ENCODE data around the gene ADAMTS18. TPM values are rescaled to one million over a fixed set of nuclear protein-coding genes. Genes with fewer than 3 reads are reported as not detected.

ADAMTS18 gene
- total RNA-seq, 1 experiment from 2014 or later = not detected

DNA sequence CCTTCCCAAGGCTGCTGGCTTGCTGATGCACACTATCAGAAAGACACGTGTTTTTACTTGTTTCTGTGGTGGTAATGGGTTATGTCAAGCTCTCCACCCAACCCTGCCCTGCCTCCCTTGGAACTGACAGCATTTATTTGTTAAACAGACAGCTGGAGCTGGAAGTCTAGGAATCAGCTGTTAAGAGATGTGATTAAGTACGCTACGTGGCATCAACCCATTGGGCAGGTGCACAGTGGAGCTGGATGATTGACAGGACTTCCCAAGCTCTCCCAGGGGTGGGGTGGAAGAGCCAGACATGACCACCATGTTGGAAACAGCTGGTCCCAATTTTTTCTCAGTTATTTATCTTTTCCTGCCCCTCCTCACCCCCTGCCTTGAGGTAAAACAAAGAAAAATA is 49.4 kb downstream of the ADAMTS18 start:
- Histone ChIP-seq H3K9me2 (ENCODE audit: insufficient read depth) (no peaks in the 10 kb centered on the region), H3K27me3 (ENCODE audit: insufficient read depth, low read depth) (peaks cover 33% of the 10 kb centered on the region), H4K20me1 (ENCODE audit: insufficient read depth) (no peaks in the 10 kb centered on the region), H3F3A (ENCODE audit: insufficient read depth, low read depth) (no peaks in the 10 kb centered on the region), H3K9me3 (ENCODE audit: insufficient read depth, low read depth) (no peaks in the 10 kb centered on the region), H3K4me2 (no peak overlapping the region), H3K4me1 (replicated peaks; ENCODE audit: insufficient read depth) (peaks cover 13% of the 10 kb centered on the region), H3K4me3 (no peak overlapping the region), H3K27ac (no peak overlapping the region), H2AFZ (no peak overlapping the region), H3K79me2 (ENCODE audit: low read depth) (no peaks in the 10 kb centered on the region), H3K36me3 (ENCODE audit: low read depth) (no peaks in the 10 kb centered on the region)
- intact Hi-C loops (cut with micrococcal nuclease; ENCODE audit: unreplicated experiment) = no loop called here
- no TSS peak for BruUV-seq (replicated peaks)
- ChIA-PET CTCF (no interaction called here), POLR2A (ENCODE audit: unreplicated experiment) (no interaction called here)
- TF ChIP-seq EZH2 (IDR thresholded peaks at IDR 0.05; ENCODE audit: low read depth) = no peak
- no peak for DNase-seq

DNA sequence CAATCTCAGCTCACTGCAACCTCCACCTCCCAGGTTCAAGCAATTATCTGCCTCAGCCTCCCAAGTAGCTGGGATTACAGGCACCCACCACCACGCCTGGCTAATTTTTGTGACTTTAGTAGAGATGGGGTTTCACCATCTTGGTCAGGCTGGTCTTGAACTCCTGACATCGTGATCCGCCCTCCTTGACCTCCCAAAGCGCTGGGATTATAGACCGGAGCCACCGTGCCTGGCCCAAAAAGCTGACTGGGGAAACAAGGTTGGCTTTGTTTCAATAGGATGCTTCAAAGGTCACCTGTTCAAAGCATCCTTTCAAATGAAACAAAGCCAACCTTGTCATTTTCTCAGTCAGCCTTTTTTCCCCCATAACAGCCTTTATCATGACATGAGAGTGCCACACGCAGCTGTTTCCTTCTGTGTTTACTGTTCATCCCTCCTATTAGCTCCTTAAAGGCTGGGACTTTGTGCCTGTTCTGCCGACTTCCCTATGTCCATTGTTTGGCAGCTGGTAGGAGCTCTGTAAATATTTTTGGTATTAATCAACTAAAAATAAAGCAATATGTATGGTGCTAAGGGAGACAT is 51.1 kb downstream of the ADAMTS18 start:
- Histone ChIP-seq H3K79me2 (ENCODE audit: low read depth) (no peaks in the 10 kb centered on the region), H3K27ac (no peak overlapping the region), H4K20me1 (ENCODE audit: insufficient read depth) (no peaks in the 10 kb centered on the region), H3K9me2 (ENCODE audit: insufficient read depth) (no peaks in the 10 kb centered on the region), H3K9me3 (ENCODE audit: insufficient read depth, low read depth) (no peaks in the 10 kb centered on the region), H3K36me3 (ENCODE audit: low read depth) (no peaks in the 10 kb centered on the region), H3K4me2 (no peak overlapping the region), H3F3A (ENCODE audit: insufficient read depth, low read depth) (no peaks in the 10 kb centered on the region), H2AFZ (no peak overlapping the region), H3K4me1 (replicated peaks; ENCODE audit: insufficient read depth) (peaks cover 13% of the 10 kb centered on the region), H3K27me3 (ENCODE audit: insufficient read depth, low read depth) (peaks cover 29% of the 10 kb centered on the region), H3K4me3 (no peak overlapping the region)
- ChIA-PET POLR2A (ENCODE audit: unreplicated experiment) (interaction anchor here (0.6 kb wide), 1 partner anchor 85 kb away, joined by 3 read pairs; no protein-coding TSS in a partner anchor), CTCF (no interaction called here)
- no peak for DNase-seq
- TF ChIP-seq, protein P1, sequence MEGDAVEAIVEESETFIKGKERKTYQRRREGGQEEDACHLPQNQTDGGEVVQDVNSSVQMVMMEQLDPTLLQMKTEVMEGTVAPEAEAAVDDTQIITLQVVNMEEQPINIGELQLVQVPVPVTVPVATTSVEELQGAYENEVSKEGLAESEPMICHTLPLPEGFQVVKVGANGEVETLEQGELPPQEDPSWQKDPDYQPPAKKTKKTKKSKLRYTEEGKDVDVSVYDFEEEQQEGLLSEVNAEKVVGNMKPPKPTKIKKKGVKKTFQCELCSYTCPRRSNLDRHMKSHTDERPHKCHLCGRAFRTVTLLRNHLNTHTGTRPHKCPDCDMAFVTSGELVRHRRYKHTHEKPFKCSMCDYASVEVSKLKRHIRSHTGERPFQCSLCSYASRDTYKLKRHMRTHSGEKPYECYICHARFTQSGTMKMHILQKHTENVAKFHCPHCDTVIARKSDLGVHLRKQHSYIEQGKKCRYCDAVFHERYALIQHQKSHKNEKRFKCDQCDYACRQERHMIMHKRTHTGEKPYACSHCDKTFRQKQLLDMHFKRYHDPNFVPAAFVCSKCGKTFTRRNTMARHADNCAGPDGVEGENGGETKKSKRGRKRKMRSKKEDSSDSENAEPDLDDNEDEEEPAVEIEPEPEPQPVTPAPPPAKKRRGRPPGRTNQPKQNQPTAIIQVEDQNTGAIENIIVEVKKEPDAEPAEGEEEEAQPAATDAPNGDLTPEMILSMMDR (conservative IDR thresholded peaks at IDR 0.05) = no peak
- no peak for TF ChIP-seq EZH2 (IDR thresholded peaks at IDR 0.05; ENCODE audit: low read depth)
- no TSS peak for BruUV-seq (replicated peaks)
- intact Hi-C loops (cut with micrococcal nuclease; ENCODE audit: unreplicated experiment) = no loop called here

DNA sequence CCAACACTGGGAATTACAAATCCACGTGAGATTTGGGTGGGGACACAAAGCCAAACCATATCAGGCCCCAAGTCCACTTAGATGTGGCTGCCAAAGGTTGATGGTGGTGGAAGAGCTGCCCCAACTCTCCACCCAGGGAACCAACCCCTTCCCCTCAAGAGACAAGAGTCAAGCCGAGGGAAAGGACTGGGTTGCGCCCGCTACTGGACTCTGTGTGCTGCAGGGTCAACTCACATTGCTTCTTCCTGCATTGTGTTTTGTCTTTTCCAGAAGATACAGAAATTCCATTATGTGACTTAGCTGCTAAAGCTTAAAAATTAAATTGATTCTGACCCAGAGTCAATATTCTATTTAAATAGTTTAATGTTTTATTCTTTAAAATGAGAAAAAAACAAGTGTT is 58.5 kb downstream of the ADAMTS18 start:
- BruUV-seq (replicated peaks) = no TSS peak
- CTCF ChIA-PET = no interaction called here
- no peak for DNase-seq
- TF ChIP-seq, protein P1 (conservative IDR thresholded peaks at IDR 0.05) = peak; percentile 35; the same call in 1 of the 2 replicates
- no peak for TF ChIP-seq EZH2 (IDR thresholded peaks at IDR 0.05; ENCODE audit: low read depth)
- Histone ChIP-seq H3K4me2 (no peak overlapping the region), H3K9me3 (ENCODE audit: insufficient read depth, low read depth) (no peaks in the 10 kb centered on the region), H3K4me1 (replicated peaks; ENCODE audit: insufficient read depth) (peaks cover 19% of the 10 kb centered on the region), H3K27ac (no peak overlapping the region), H2AFZ (no peak overlapping the region), H4K20me1 (ENCODE audit: insufficient read depth) (no peaks in the 10 kb centered on the region), H3K79me2 (ENCODE audit: low read depth) (no peaks in the 10 kb centered on the region), H3K4me3 (no peak overlapping the region), H3K27me3 (ENCODE audit: insufficient read depth, low read depth) (0 out of 2 replicates have a peak, but pooled peaks cover 4% of the 10 kb centered on the region), H3K36me3 (ENCODE audit: low read depth) (no peaks in the 10 kb centered on the region), H3F3A (ENCODE audit: insufficient read depth, low read depth) (peaks cover 7% of the 10 kb centered on the region; the same call in 1 of the 2 replicates), H3K9me2 (ENCODE audit: insufficient read depth) (no peaks in the 10 kb centered on the region)
- intact Hi-C loops (cut with micrococcal nuclease; ENCODE audit: unreplicated experiment) = no loop called here
- POLR2A ChIA-PET (ENCODE audit: unreplicated experiment) = no interaction called here

DNA sequence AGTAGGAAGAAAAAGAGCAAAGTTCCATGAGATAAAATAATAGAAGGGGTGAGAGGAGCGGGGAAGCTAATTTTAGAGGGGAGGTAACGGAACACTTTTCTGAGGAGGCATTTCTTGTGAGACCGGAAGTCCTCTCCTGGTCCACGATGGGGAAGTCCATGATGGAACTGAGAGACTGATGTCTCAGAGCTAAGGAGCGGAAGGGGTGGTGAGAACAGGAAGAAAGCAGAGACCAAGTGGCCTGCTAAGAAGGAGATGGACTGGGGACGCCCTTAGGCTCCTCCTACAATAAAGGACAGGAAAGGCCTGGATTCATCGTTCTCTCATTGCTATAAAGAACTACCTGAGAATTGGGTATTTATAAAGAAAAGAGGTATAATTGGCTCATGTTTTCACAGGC is 59.4 kb downstream of the ADAMTS18 start:
- Histone ChIP-seq H3K4me2 (0 out of 2 replicates have a peak overlapping the region, but pooled peaks have one; percentile 74), H3K27ac (no peak overlapping the region), H3K79me2 (ENCODE audit: low read depth) (no peaks in the 10 kb centered on the region), H4K20me1 (ENCODE audit: insufficient read depth) (no peaks in the 10 kb centered on the region), H2AFZ (no peak overlapping the region), H3K36me3 (ENCODE audit: low read depth) (no peaks in the 10 kb centered on the region), H3K27me3 (ENCODE audit: insufficient read depth, low read depth) (0 out of 2 replicates have a peak, but pooled peaks cover 4% of the 10 kb centered on the region), H3K4me3 (no peak overlapping the region), H3K9me3 (ENCODE audit: insufficient read depth, low read depth) (no peaks in the 10 kb centered on the region), H3K4me1 (replicated peaks; ENCODE audit: insufficient read depth) (peaks cover 19% of the 10 kb centered on the region), H3F3A (ENCODE audit: insufficient read depth, low read depth) (peaks cover 7% of the 10 kb centered on the region; the same call in 1 of the 2 replicates), H3K9me2 (ENCODE audit: insufficient read depth) (no peaks in the 10 kb centered on the region)
- TF ChIP-seq, protein P1 (conservative IDR thresholded peaks at IDR 0.05) = no peak
- no peak for TF ChIP-seq EZH2 (IDR thresholded peaks at IDR 0.05; ENCODE audit: low read depth)
- CTCF ChIA-PET = no interaction called here
- POLR2A ChIA-PET (ENCODE audit: unreplicated experiment) = no interaction called here
- no TSS peak for BruUV-seq (replicated peaks)
- no peak for DNase-seq
- intact Hi-C loops (cut with micrococcal nuclease; ENCODE audit: unreplicated experiment) = no loop called here
